GM12878 (cell line): ENCODE results near the gene ASIP. TPM values are rescaled to one million over a fixed set of nuclear protein-coding genes. Genes with fewer than 3 reads are reported as not detected.

Experiments
- ATAC-seq: fragments of 200-7000 bp; cut with Tn5 transposase; 3 replicates; pipeline ENCODE4 v1.9.1; 2020; ENCODE audit warnings: mild to moderate bottlenecking, moderate library complexity
- BruUV-seq: library from RNA; stranded (reverse); fragments of 400-500 nt; replicated peaks from 2 replicates; lab custom pipeline; 2021; lab: Mats Ljungman, UMichigan
- CTCF ChIA-PET: fragments of 300-600 bp; sonication (Branson Sonifier 250); formaldehyde crosslinking; extraction: SDS; loops from one replicate; lab custom pipeline; 2021; ENCODE audit warnings: inconsistent platforms; lab: Yijun Ruan, JAX
- POLR2A ChIA-PET: fragments of 350-600 bp; formaldehyde crosslinking; extraction: SDS; loops from one replicate; lab custom pipeline; 2021; ENCODE audit warnings: inconsistent platforms; lab: Charles Lee
- RAD21 ChIA-PET: fragments of 300-600 bp; sonication (Branson Sonifier 250); formaldehyde crosslinking; loops from one replicate; lab custom pipeline; 2023; ENCODE audit warnings: antibody characterized with exemption; ENCODE audit not compliant: unreplicated experiment; lab: Charles Lee
- SMC1A ChIA-PET: fragments of 300-600 bp; sonication (Branson Sonifier 250); formaldehyde crosslinking; loops from one replicate; lab custom pipeline; 2023; ENCODE audit not compliant: unreplicated experiment, uncharacterized antibody; lab: Charles Lee
- DNase-seq: peaks from one replicate; pipeline ENCODE4 v3.0.0-alpha.2; 2011; ENCODE audit warnings: low read depth, low spot score
- FAIRE-seq: peaks from 3 replicates; lab custom pipeline; 2011; peaks lifted over from hg19 to GRCh38; lab: Jason Lieb, UNC
- H2AFZ ChIP-seq: 2 replicates; pipeline ENCODE4 v1.6.0; 2011; ENCODE audit warnings: low read depth, low read length, control low read depth; ENCODE audit not compliant: control insufficient read depth
- H3K27ac ChIP-seq: 2 replicates; pipeline ENCODE4 v1.5.1; 2011; ENCODE audit warnings: control low read depth; ENCODE audit not compliant: control insufficient read depth, insufficient read depth
- H3K27me3 ChIP-seq, 2 experiments: replicated peaks in 1 of 2; 2 replicates each; pipeline versions ENCODE4 v1.6.0 to v1.6.1; 2011; ENCODE audit warnings: low read length in 1 of 2; ENCODE audit not compliant: control insufficient read depth in 2 of 2, insufficient read depth in 2 of 2
- H3K36me3 ChIP-seq, 2 experiments: 2 replicates each; pipeline ENCODE4 v1.5.1; 2011; ENCODE audit warnings: low read length in 1 of 2; ENCODE audit not compliant: control insufficient read depth in 2 of 2, insufficient read depth in 2 of 2
- H3K4me1 ChIP-seq: 2 replicates; pipeline ENCODE4 v1.6.1; 2011; ENCODE audit warnings: mild to moderate bottlenecking, low read length, moderate library complexity, mixed read lengths; ENCODE audit not compliant: control insufficient read depth, insufficient read depth
- H3K4me2 ChIP-seq: 2 replicates; pipeline ENCODE4 v1.6.0; 2011; ENCODE audit warnings: control low read depth; ENCODE audit not compliant: control insufficient read depth, insufficient read depth
- H3K4me3 ChIP-seq: fragments of 200-600 bp; sonication (generic); 2 replicates; pipeline ENCODE4 v1.5.1; 2016
- H3K79me2 ChIP-seq: 2 replicates; pipeline ENCODE4 v1.6.0; 2011; ENCODE audit warnings: low read length; ENCODE audit not compliant: control insufficient read depth, insufficient read depth
- H3K9ac ChIP-seq: 2 replicates; pipeline ENCODE4 v1.8.0; 2011; ENCODE audit warnings: low read length, control low read depth, mixed read lengths; ENCODE audit not compliant: control insufficient read depth, insufficient read depth
- H3K9me3 ChIP-seq: replicated peaks from 3 replicates; pipeline ENCODE4 v1.5.1; 2011; ENCODE audit warnings: mild to moderate bottlenecking, low read length; ENCODE audit not compliant: control insufficient read depth, insufficient read depth
- H4K20me1 ChIP-seq: 2 replicates; pipeline ENCODE4 v1.6.0; 2011; ENCODE audit not compliant: control insufficient read depth, insufficient read depth
- HCFC1 ChIP-seq: fragments of 150-350 bp; IDR thresholded peaks from 2 replicates; pipeline ENCODE4 v1.6.1; 2014; ENCODE audit warnings: low read length
- HSF1 ChIP-seq: fragments of 150-350 bp; IDR thresholded peaks from 2 replicates; pipeline ENCODE4 v1.6.1; 2014; ENCODE audit warnings: mild to moderate bottlenecking, low read depth, low read length
- IKZF1 ChIP-seq: fragments of 450-650 bp; conservative IDR thresholded peaks from 2 replicates; pipeline ENCODE4 v1.6.1; 2017; ENCODE audit warnings: antibody characterized with exemption, mild to moderate bottlenecking
- NFYA ChIP-seq: IDR thresholded peaks from 2 replicates; pipeline ENCODE4 v1.6.1; 2011; ENCODE audit warnings: low read depth, mild to moderate bottlenecking, low read length, improper control_type of control experiment, borderline replicate concordance
- NRF1 ChIP-seq: conservative IDR thresholded peaks from 2 replicates; pipeline ENCODE4 v1.6.1; 2011; ENCODE audit warnings: mild to moderate bottlenecking, low read depth, low read length, improper control_type of control experiment
- RB1 ChIP-seq: fragments of 450-650 bp; formaldehyde crosslinking; IDR thresholded peaks from 2 replicates; pipeline ENCODE4 v1.6.1; 2017; ENCODE audit warnings: mild to moderate bottlenecking, borderline replicate concordance
- TBL1XR1 ChIP-seq: IDR thresholded peaks from 2 replicates; pipeline ENCODE4 v1.6.1; 2012; ENCODE audit warnings: low read depth, low read length, improper control_type of control experiment
- WGBS: methylation state at CpG from one replicate; pipeline ENCODE4 v1.1.6; 2016; ENCODE audit warnings: low lambda C conversion rate; ENCODE audit not compliant: insufficient replicate concordance, insufficient coverage; ENCODE audit errors: missing lambda C conversion rate; 5-methylcytosine and 5-hydroxymethylcytosine counted together
- in situ Hi-C: fragments of 300-500 bp; cut with MboI; formaldehyde crosslinking; loops from 9 replicates; pipeline ENCODE4 v1.14.3; 2018; ENCODE audit warnings: mixed read lengths
- intact Hi-C: fragments of 100-400 bp; cut with micrococcal nuclease; formaldehyde crosslinking; loops from one replicate; pipeline ENCODE4 v1.14.2; 2022; ENCODE audit not compliant: unreplicated experiment
- polyA plus RNA-seq, 11 experiments: library from polyadenylated mRNA; depleted of rRNA in 4 of 11; unstranded in 6 of 11; stranded (reverse) in 5 of 11; fragments of >200 nt; fragmentation: Nextera tagmentation in 4 of 11; fragmentation: Illumina TruSeq in 1 of 11; extraction: Ambion mirVana in 4 of 11; extraction: Trizol in 1 of 11; gene quantifications; 1 replicate in 1 of 11; 2 replicates in 10 of 11; pipeline versions ENCODE4 v1.2.1 to v1.2.3, GENCODE V29; 2011 to 2016; ENCODE audit warnings: inconsistent platforms in 2 of 11, missing spikeins in 2 of 11, low read depth in 1 of 11
- total RNA-seq, 4 experiments: library from RNA; depleted of rRNA in 3 of 4; stranded (reverse); fragments of >200 nt in 3 of 4; fragmentation: Illumina TruSeq in 1 of 4; extraction: Trizol in 1 of 4; gene quantifications; 2 replicates each; pipeline versions ENCODE4 v1.2.1 to v1.2.3, GENCODE V29; 2013 to 2021
- TF ChIP-seq, protein P1 (sequence below): fragments of 450-650 bp; IDR thresholded peaks from 2 replicates; pipeline ENCODE4 v1.6.1; 2018; ENCODE audit warnings: borderline replicate concordance, mild to moderate bottlenecking; ENCODE audit not compliant: partially characterized antibody
- TF ChIP-seq, protein P2 (sequence below): fragments of 150-350 bp; IDR thresholded peaks from 2 replicates; pipeline ENCODE4 v1.6.1; 2016; ENCODE audit warnings: low read depth, low read length

ASIP gene
- total and polyA plus RNA-seq, 10 of the 15 experiments (the other 5 are each of a cell fraction or from before 2014, with no cell fraction given) = 0.29 TPM; not detected in 9

DNA sequence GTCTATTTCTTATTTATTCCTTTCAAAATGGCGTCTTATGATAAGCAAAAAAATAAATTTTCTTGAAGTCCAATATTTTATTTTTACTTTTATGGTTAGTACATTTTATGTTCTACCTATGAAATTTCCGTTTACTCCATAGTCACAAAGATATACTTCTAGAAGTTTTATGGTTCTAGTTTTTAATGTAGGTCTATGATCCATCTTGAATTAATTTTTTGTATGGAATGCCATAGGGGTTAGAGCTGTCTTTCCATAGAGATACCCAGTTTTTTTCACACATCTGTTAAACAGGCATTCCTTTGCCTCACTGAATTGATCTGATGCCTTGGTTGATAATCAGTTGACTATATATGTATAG, 24.9 kb upstream of the ASIP start:
- WGBS = 4% methylated on average over 2 of the region's 2 CpGs
- Histone ChIP-seq H3K9me3 (no peaks in the 10 kb centered on the region; the same call in 2 of the 3 replicates), H2AFZ (no peak overlapping the region), H3K9ac (no peak overlapping the region), H4K20me1 (no peaks in the 10 kb centered on the region), H3K4me3 (no peak overlapping the region), H3K27me3 (peaks cover 0 to 3% of the 10 kb centered on the region in 2 experiments; a peak in 2 of 4 replicates), H3K4me1 (no peaks in the 10 kb centered on the region), H3K36me3 (no peaks in the 10 kb centered on the region), H3K27ac (no peak overlapping the region), H3K79me2 (no peaks in the 10 kb centered on the region), H3K4me2 (no peak overlapping the region)
- intact Hi-C loops = no loop called here
- FAIRE-seq = no peak
- SMC1A ChIA-PET = no interaction called here
- TF ChIP-seq HCFC1 (no peak), TBL1XR1 (no peak), IKZF1 (no peak), RB1 (no peak), NRF1 (no peak), NFYA (no peak), HSF1 (no peak)
- TF ChIP-seq, protein P1, sequence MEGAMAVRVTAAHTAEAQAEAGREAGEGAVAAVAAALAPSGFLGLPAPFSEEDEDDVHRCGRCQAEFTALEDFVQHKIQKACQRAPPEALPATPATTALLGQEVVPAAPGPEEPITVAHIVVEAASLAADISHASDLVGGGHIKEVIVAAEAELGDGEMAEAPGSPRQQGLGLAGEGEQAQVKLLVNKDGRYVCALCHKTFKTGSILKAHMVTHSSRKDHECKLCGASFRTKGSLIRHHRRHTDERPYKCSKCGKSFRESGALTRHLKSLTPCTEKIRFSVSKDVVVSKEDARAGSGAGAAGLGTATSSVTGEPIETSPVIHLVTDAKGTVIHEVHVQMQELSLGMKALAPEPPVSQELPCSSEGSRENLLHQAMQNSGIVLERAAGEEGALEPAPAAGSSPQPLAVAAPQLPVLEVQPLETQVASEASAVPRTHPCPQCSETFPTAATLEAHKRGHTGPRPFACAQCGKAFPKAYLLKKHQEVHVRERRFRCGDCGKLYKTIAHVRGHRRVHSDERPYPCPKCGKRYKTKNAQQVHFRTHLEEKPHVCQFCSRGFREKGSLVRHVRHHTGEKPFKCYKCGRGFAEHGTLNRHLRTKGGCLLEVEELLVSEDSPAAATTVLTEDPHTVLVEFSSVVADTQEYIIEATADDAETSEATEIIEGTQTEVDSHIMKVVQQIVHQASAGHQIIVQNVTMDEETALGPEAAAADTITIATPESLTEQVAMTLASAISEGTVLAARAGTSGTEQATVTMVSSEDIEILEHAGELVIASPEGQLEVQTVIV = no peak
- TF ChIP-seq, protein P2, sequence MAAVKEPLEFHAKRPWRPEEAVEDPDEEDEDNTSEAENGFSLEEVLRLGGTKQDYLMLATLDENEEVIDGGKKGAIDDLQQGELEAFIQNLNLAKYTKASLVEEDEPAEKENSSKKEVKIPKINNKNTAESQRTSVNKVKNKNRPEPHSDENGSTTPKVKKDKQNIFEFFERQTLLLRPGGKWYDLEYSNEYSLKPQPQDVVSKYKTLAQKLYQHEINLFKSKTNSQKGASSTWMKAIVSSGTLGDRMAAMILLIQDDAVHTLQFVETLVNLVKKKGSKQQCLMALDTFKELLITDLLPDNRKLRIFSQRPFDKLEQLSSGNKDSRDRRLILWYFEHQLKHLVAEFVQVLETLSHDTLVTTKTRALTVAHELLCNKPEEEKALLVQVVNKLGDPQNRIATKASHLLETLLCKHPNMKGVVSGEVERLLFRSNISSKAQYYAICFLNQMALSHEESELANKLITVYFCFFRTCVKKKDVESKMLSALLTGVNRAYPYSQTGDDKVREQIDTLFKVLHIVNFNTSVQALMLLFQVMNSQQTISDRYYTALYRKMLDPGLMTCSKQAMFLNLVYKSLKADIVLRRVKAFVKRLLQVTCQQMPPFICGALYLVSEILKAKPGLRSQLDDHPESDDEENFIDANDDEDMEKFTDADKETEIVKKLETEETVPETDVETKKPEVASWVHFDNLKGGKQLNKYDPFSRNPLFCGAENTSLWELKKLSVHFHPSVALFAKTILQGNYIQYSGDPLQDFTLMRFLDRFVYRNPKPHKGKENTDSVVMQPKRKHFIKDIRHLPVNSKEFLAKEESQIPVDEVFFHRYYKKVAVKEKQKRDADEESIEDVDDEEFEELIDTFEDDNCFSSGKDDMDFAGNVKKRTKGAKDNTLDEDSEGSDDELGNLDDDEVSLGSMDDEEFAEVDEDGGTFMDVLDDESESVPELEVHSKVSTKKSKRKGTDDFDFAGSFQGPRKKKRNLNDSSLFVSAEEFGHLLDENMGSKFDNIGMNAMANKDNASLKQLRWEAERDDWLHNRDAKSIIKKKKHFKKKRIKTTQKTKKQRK = no peak
- no TSS peak for BruUV-seq
- CTCF ChIA-PET = no interaction called here
- POLR2A ChIA-PET = no interaction called here
- ATAC-seq = no peak
- DNase-seq = no peak
- in situ Hi-C loops = no loop called here
- RAD21 ChIA-PET = no interaction called here
